Measurements from ENCODE around the gene MFAP1.

- no peak for TF ChIP-seq CTCF (IDR thresholded peaks at IDR 0.05)
- TF ChIP-seq POLR2A (IDR thresholded peaks at IDR 0.05): peak; percentile 99
These were observed 32.3 kb downstream of the MFAP1 start, which contains the start of gene SERF2 for GRCh38 chr15:43791993-43792760.

All from right lobe of liver (tissue), 4 donors.